Measurements from ENCODE around the gene SYNE3. TPM values are rescaled to one million over a fixed set of nuclear protein-coding genes. Genes with fewer than 3 reads are reported as not detected.

SYNE3 gene
- total RNA-seq, 1 donor from 2014 or later = 21.4 TPM

- Histone ChIP-seq H3K27me3 (ENCODE audit: control insufficient read depth in 3 of 3, insufficient read depth in 3 of 3, low read length in 3 of 3) (no peaks in the 10 kb centered on the region), H3K36me3 (ENCODE audit: control insufficient read depth in 3 of 3, insufficient read depth in 3 of 3, low read length in 3 of 3) (no peaks in the 10 kb centered on the region), H3K4me1 (ENCODE audit: control insufficient read depth in 3 of 3, insufficient read depth in 3 of 3, low read length in 3 of 3) (peaks cover 6 to 13% (median 11%) of the 10 kb centered on the region in 3 donors), H3K9me3 (ENCODE audit: control insufficient read depth in 3 of 3, low read length in 3 of 3) (no peaks in the 10 kb centered on the region), H3K27ac (ENCODE audit: low read depth, low read length) (no peak overlapping the region), H3K4me3 (ENCODE audit: low read length in 3 of 3) (no peak overlapping the region), H3K9ac (ENCODE audit: low read depth in 1 of 3, low read length in 3 of 3) (no peak overlapping the region)
These were observed 35.0 kb upstream of the SYNE3 start for GRCh38 chr14:95551435-95551834.

- no peak overlapping the region for H3K4me3 ChIP-seq (ENCODE audit: low read length in 3 of 3)
- no peak overlapping the region for H3K9ac ChIP-seq (ENCODE audit: low read depth in 1 of 3, low read length in 3 of 3)
- H3K27ac ChIP-seq (ENCODE audit: low read depth, low read length) = no peak overlapping the region
- H3K27me3 ChIP-seq (ENCODE audit: control insufficient read depth in 3 of 3, insufficient read depth in 3 of 3, low read length in 3 of 3) = no peaks in the 10 kb centered on the region
- no peaks in the 10 kb centered on the region for H3K36me3 ChIP-seq (ENCODE audit: control insufficient read depth in 3 of 3, insufficient read depth in 3 of 3, low read length in 3 of 3)
- H3K4me1 ChIP-seq (ENCODE audit: control insufficient read depth in 3 of 3, insufficient read depth in 3 of 3, low read length in 3 of 3) = peaks cover 6 to 16% (median 15%) of the 10 kb centered on the region in 3 donors
- no peaks in the 10 kb centered on the region for H3K9me3 ChIP-seq (ENCODE audit: control insufficient read depth in 3 of 3, low read length in 3 of 3)
These were observed 33.5 kb upstream of the SYNE3 start for GRCh38 chr14:95549656-95550585.

DNA sequence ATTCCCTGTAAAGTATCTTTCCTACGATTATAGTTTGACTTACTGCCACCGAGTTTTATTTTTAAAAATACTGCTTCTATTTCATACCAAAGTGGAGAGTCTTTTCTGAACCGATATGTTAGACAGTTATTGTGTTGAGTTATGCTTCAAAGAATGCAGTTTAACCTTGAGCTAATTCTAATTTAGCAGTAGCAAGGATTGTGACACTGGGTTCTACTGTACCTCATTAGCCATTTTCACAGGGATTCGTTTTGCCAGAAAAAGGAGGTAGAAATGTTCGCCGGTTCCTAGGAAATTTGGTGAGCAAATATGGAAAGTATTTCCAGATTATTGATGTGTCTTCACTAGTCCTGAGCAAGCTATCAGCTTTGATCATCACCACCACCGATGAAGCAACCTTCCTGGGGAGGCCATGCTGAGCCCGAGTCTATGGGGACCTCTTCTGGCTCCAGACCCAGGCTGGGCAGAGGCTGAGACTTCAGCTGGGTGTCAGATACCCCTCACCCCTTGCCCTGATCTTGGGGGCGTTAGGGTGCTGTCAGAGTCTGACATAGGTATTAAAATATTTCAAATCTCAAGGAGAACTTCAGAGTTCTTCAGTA lies 32.0 kb upstream of the SYNE3 start:
- Histone ChIP-seq H3K4me1 (ENCODE audit: control insufficient read depth in 3 of 3, insufficient read depth in 3 of 3, low read length in 3 of 3) (peaks cover 6 to 18% (median 16%) of the 10 kb centered on the region in 3 donors), H3K9ac (ENCODE audit: low read depth in 1 of 3, low read length in 3 of 3) (no peak overlapping the region), H3K4me3 (ENCODE audit: low read length in 3 of 3) (no peak overlapping the region), H3K27me3 (ENCODE audit: control insufficient read depth in 3 of 3, insufficient read depth in 3 of 3, low read length in 3 of 3) (no peaks in the 10 kb centered on the region), H3K9me3 (ENCODE audit: control insufficient read depth in 3 of 3, low read length in 3 of 3) (no peaks in the 10 kb centered on the region), H3K36me3 (ENCODE audit: control insufficient read depth in 3 of 3, insufficient read depth in 3 of 3, low read length in 3 of 3) (peaks cover 0 to 8% (median 3%) of the 10 kb centered on the region in 3 donors), H3K27ac (ENCODE audit: low read depth, low read length) (no peak overlapping the region)

DNA sequence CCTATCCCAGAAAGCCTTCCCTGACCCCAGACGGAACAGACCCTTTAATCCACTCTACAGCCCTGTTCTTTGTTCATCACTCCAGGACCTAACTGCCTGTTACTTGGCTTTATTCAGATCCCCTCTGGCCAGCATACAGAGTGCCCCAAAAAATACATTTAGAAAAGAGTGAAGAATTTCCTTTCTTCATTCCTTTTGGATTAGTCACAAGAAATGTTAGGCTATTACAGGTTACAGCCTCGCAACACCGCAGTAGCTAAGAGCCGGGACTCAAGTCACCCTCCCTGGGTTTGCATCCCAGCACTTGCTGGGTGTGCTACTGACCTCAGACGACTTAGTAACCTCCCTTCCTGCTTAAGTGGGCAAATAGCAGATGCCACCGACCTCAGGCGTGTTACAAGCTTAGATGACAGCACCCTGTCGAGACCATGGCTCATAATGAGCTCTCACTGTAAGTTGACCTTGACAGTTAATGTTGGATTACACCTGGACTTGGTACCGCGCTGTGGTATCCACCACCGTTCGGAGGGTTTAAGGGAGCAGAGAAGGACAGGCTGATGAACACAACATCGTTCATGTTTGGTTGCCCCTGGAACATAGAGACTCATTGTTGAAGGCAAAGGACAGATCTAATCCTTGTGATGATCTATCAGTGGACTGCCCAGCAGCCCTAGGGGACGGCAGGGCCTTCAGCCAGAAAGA lies 31.3 kb upstream of the SYNE3 start:
- Histone ChIP-seq H3K9me3 (ENCODE audit: control insufficient read depth in 3 of 3, low read length in 3 of 3) (no peaks in the 10 kb centered on the region), H3K27me3 (ENCODE audit: control insufficient read depth in 3 of 3, insufficient read depth in 3 of 3, low read length in 3 of 3) (no peaks in the 10 kb centered on the region), H3K36me3 (ENCODE audit: control insufficient read depth in 3 of 3, insufficient read depth in 3 of 3, low read length in 3 of 3) (peaks cover 0 to 8% (median 3%) of the 10 kb centered on the region in 3 donors), H3K4me3 (ENCODE audit: low read length in 3 of 3) (peak overlapping the region in 1 of 3 donors; percentile 13), H3K27ac (ENCODE audit: low read depth, low read length) (no peak overlapping the region), H3K9ac (ENCODE audit: low read depth in 1 of 3, low read length in 3 of 3) (peak overlapping the region in 1 of 3 donors; percentile 16), H3K4me1 (ENCODE audit: control insufficient read depth in 3 of 3, insufficient read depth in 3 of 3, low read length in 3 of 3) (peaks cover 6 to 19% (median 18%) of the 10 kb centered on the region in 3 donors)

DNA sequence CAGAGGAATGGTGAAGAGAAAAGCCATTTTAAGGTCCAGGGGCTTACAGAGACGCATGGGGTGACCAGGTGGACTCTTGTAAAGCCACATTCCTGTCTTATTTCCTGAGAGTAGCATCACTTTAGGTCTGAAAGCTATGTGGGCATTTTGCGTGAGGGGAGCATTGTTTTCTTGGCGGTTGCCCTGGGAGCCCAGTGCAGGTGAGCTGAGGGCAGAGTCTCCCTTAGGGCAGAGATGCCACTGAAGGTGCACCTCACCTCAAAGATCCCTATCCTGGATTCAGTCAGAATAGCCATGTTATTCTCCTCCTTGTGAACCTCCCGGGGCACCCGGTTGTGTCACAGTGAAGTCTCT lies 30.8 kb upstream of the SYNE3 start:
- no peak overlapping the region for H3K4me3 ChIP-seq (ENCODE audit: low read length in 3 of 3)
- no peak overlapping the region for H3K27ac ChIP-seq (ENCODE audit: low read depth, low read length)
- H3K4me1 ChIP-seq (ENCODE audit: control insufficient read depth in 3 of 3, insufficient read depth in 3 of 3, low read length in 3 of 3) = peaks cover 6 to 19% (median 18%) of the 10 kb centered on the region in 3 donors
- H3K27me3 ChIP-seq (ENCODE audit: control insufficient read depth in 3 of 3, insufficient read depth in 3 of 3, low read length in 3 of 3) = no peaks in the 10 kb centered on the region
- peak overlapping the region in 1 of 3 donors; percentile 40 for H3K9ac ChIP-seq (ENCODE audit: low read depth in 1 of 3, low read length in 3 of 3)
- H3K9me3 ChIP-seq (ENCODE audit: control insufficient read depth in 3 of 3, low read length in 3 of 3) = no peaks in the 10 kb centered on the region
- H3K36me3 ChIP-seq (ENCODE audit: control insufficient read depth in 3 of 3, insufficient read depth in 3 of 3, low read length in 3 of 3) = peaks cover 0 to 8% (median 3%) of the 10 kb centered on the region in 3 donors

DNA sequence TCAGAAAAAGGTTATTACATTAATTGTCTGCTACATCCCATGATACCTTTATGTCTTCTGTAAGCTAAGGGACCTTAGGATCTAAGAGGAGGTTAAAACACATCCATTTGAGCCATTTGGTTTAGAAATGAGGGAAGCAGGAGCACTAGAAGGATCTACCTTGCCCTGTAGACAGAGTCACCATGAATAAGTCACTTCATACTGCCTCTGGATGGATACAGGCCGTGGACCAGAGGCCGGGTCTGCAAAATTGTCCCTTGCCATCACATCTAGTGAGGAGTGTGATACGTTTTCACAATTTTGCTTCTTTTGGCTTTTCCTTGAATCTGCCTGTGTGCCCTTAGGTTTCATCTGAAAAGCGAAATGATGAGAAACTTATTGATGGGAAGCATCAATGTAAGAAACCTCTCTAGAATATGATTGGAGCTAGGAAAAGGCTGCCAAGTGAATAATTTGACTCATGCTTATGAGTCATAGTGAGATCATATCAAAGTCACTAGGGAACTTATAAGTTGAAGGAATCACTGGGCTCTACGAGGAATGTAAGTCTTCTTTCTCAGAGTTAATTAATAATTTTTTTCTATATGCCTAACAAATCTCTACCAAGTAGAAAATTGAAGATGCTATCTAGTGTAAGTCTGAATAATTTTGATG lies 29.2 kb upstream of the SYNE3 start:
- H3K4me1 ChIP-seq (ENCODE audit: control insufficient read depth in 3 of 3, insufficient read depth in 3 of 3, low read length in 3 of 3) = peaks cover 6 to 19% (median 18%) of the 10 kb centered on the region in 3 donors
- H3K9ac ChIP-seq (ENCODE audit: low read depth in 1 of 3, low read length in 3 of 3) = no peak overlapping the region
- H3K4me3 ChIP-seq (ENCODE audit: low read length in 3 of 3) = no peak overlapping the region
- no peaks in the 10 kb centered on the region for H3K9me3 ChIP-seq (ENCODE audit: control insufficient read depth in 3 of 3, low read length in 3 of 3)
- no peaks in the 10 kb centered on the region for H3K27me3 ChIP-seq (ENCODE audit: control insufficient read depth in 3 of 3, insufficient read depth in 3 of 3, low read length in 3 of 3)
- H3K36me3 ChIP-seq (ENCODE audit: control insufficient read depth in 3 of 3, insufficient read depth in 3 of 3, low read length in 3 of 3) = peaks cover 0 to 8% (median 3%) of the 10 kb centered on the region in 3 donors
- peak overlapping the region; percentile 7 for H3K27ac ChIP-seq (ENCODE audit: low read depth, low read length)

DNA sequence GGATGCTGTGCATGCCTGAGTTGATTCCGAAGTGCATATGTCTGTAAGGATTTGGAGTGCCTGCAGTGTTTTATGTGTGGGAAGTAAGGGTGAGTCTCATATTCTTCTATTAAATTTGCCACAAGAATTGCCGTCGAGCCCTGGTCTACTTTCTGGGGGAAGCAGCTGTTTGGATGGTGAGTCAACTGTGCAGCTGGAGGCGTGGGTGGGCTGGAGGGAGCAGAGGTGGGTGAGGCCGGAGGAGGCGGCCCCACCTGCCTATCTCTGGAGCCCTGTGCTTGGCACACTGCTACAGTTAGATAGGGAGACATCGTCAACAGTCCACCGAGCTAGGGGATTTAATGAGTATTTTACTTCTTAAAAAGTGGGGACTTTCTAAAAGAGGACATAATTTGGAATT lies 28.1 kb upstream of the SYNE3 start:
- peaks cover 6 to 16% (median 13%) of the 10 kb centered on the region in 3 donors for H3K4me1 ChIP-seq (ENCODE audit: control insufficient read depth in 3 of 3, insufficient read depth in 3 of 3, low read length in 3 of 3)
- no peak overlapping the region for H3K4me3 ChIP-seq (ENCODE audit: low read length in 3 of 3)
- H3K9ac ChIP-seq (ENCODE audit: low read depth in 1 of 3, low read length in 3 of 3) = no peak overlapping the region
- no peak overlapping the region for H3K27ac ChIP-seq (ENCODE audit: low read depth, low read length)
- H3K27me3 ChIP-seq (ENCODE audit: control insufficient read depth in 3 of 3, insufficient read depth in 3 of 3, low read length in 3 of 3) = no peaks in the 10 kb centered on the region
- no peaks in the 10 kb centered on the region for H3K9me3 ChIP-seq (ENCODE audit: control insufficient read depth in 3 of 3, low read length in 3 of 3)
- H3K36me3 ChIP-seq (ENCODE audit: control insufficient read depth in 3 of 3, insufficient read depth in 3 of 3, low read length in 3 of 3) = peaks cover 0 to 8% (median 3%) of the 10 kb centered on the region in 3 donors

DNA sequence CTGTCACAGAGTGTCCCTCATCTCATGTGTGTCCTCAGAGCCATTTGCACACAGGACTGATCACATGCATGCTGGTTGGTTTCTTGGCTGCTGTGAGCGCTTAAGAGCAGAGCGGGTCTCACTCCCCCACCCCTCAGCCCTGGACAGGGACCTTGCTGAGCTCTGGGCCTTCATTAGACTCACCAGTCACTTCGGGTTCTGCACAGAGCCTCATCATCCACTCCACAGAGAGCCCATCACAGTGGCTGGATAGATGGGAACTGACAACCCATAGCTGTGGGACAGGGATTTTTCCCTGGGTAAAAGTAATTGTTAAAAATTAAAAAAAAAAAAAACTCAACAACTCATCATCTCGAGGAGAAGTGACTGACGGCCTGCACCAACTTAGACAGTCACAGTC lies 26.6 kb upstream of the SYNE3 start:
- Histone ChIP-seq H3K27ac (ENCODE audit: low read depth, low read length) (no peak overlapping the region), H3K27me3 (ENCODE audit: control insufficient read depth in 3 of 3, insufficient read depth in 3 of 3, low read length in 3 of 3) (no peaks in the 10 kb centered on the region), H3K9me3 (ENCODE audit: control insufficient read depth in 3 of 3, low read length in 3 of 3) (no peaks in the 10 kb centered on the region), H3K9ac (ENCODE audit: low read depth in 1 of 3, low read length in 3 of 3) (no peak overlapping the region), H3K4me1 (ENCODE audit: control insufficient read depth in 3 of 3, insufficient read depth in 3 of 3, low read length in 3 of 3) (peaks cover 15 to 28% (median 26%) of the 10 kb centered on the region in 3 donors), H3K4me3 (ENCODE audit: low read length in 3 of 3) (no peak overlapping the region), H3K36me3 (ENCODE audit: control insufficient read depth in 3 of 3, insufficient read depth in 3 of 3, low read length in 3 of 3) (peaks cover 0 to 8% (median 3%) of the 10 kb centered on the region in 3 donors)
